ENCODE measurements around the gene RASSF3.

RASSF3 gene

GRCh38 chr12:64674367-64674922, 64.2 kb downstream of the RASSF3 start:
- DNase-seq = peak; percentile 31 to 69
- Histone ChIP-seq H3K27me3 (ENCODE audit: insufficient read depth, low read length) (no peaks in the 10 kb centered on the region), H3K36me3 (ENCODE audit: control insufficient read depth in 1 of 2, insufficient read depth in 2 of 2, low read length in 2 of 2) (no peaks in the 10 kb centered on the region), H3K23ac (ENCODE audit: low read length) (peak overlapping the region; percentile 23), H4K12ac (ENCODE audit: low read depth, low read length) (no peak overlapping the region), H2BK120ac (ENCODE audit: insufficient read depth, low read length, poor library complexity) (no peak overlapping the region), H2BK5ac (ENCODE audit: low read depth, low read length, poor library complexity) (no peak overlapping the region), H3K9me3 (ENCODE audit: insufficient read depth, low read depth, low read length) (no peaks in the 10 kb centered on the region), H4K91ac (ENCODE audit: low read depth, low read length) (no peak overlapping the region), H3K4me3 (ENCODE audit: low read depth, low read length) (no peak overlapping the region), H3K4me1 (ENCODE audit: control insufficient read depth in 1 of 2, insufficient read depth in 2 of 2, low read length in 2 of 2) (peaks cover 18 to 21% of the 10 kb centered on the region in 2 experiments), H2AK5ac (ENCODE audit: low read length) (no peak overlapping the region), H3K9ac (ENCODE audit: low read length) (no peak overlapping the region), H3K79me1 (ENCODE audit: low read length) (peaks cover 2% of the 10 kb centered on the region), H3K4me2 (ENCODE audit: low read length) (no peak overlapping the region), H3K18ac (ENCODE audit: low read length) (peak overlapping the region; percentile 56), H3K79me2 (ENCODE audit: control insufficient read depth, insufficient read depth, low read length, poor library complexity) (peaks cover 2% of the 10 kb centered on the region), H2BK12ac (ENCODE audit: low read length) (no peak overlapping the region), H2AFZ (ENCODE audit: insufficient read depth, low read length, poor library complexity) (no peak overlapping the region), H3K27ac (ENCODE audit: low read depth, low read length) (no peak overlapping the region), H3K14ac (ENCODE audit: low read length) (no peak overlapping the region), H3K4ac (ENCODE audit: low read depth, low read length) (no peak overlapping the region), H4K8ac (ENCODE audit: low read depth, low read length) (no peak overlapping the region)
- WGBS (ENCODE audit: extremely low coverage, insufficient coverage, insufficient read length) = no CpG with 5 or more reads among the region's 10 CpGs

- Histone ChIP-seq H3K79me2 (ENCODE audit: control insufficient read depth, insufficient read depth, low read length, poor library complexity) (peaks cover 2% of the 10 kb centered on the region), H4K8ac (ENCODE audit: low read depth, low read length) (no peak overlapping the region), H3K9ac (ENCODE audit: low read length) (no peak overlapping the region), H3K4me3 (ENCODE audit: low read depth, low read length) (no peak overlapping the region), H3K18ac (ENCODE audit: low read length) (no peak overlapping the region), H3K4ac (ENCODE audit: low read depth, low read length) (peak overlapping the region; percentile 33), H3K23ac (ENCODE audit: low read length) (no peak overlapping the region), H2BK12ac (ENCODE audit: low read length) (no peak overlapping the region), H3K79me1 (ENCODE audit: low read length) (peaks cover 2% of the 10 kb centered on the region), H3K9me3 (ENCODE audit: insufficient read depth, low read depth, low read length) (no peaks in the 10 kb centered on the region), H3K36me3 (ENCODE audit: control insufficient read depth in 1 of 2, insufficient read depth in 2 of 2, low read length in 2 of 2) (no peaks in the 10 kb centered on the region), H4K91ac (ENCODE audit: low read depth, low read length) (no peak overlapping the region), H3K27me3 (ENCODE audit: insufficient read depth, low read length) (no peaks in the 10 kb centered on the region), H3K14ac (ENCODE audit: low read length) (no peak overlapping the region), H2AFZ (ENCODE audit: insufficient read depth, low read length, poor library complexity) (no peak overlapping the region), H4K12ac (ENCODE audit: low read depth, low read length) (no peak overlapping the region), H2BK120ac (ENCODE audit: insufficient read depth, low read length, poor library complexity) (no peak overlapping the region), H3K4me2 (ENCODE audit: low read length) (no peak overlapping the region), H3K4me1 (ENCODE audit: control insufficient read depth in 1 of 2, insufficient read depth in 2 of 2, low read length in 2 of 2) (peaks cover 14 to 17% of the 10 kb centered on the region in 2 experiments), H2AK5ac (ENCODE audit: low read length) (no peak overlapping the region), H3K27ac (ENCODE audit: low read depth, low read length) (no peak overlapping the region), H2BK5ac (ENCODE audit: low read depth, low read length, poor library complexity) (no peak overlapping the region)
- DNase-seq = no peak
- no CpG with 5 or more reads among the region's 3 CpGs for WGBS (ENCODE audit: extremely low coverage, insufficient coverage, insufficient read length)
Measured at GRCh38 chr12:64675795-64676194, 65.5 kb downstream of the RASSF3 start.

- DNase-seq = no peak
- Histone ChIP-seq H2BK12ac (ENCODE audit: low read length) (no peak overlapping the region), H2BK5ac (ENCODE audit: low read depth, low read length, poor library complexity) (no peak overlapping the region), H3K4me3 (ENCODE audit: low read depth, low read length) (no peak overlapping the region), H2AK5ac (ENCODE audit: low read length) (peak overlapping the region; percentile 35), H4K8ac (ENCODE audit: low read depth, low read length) (no peak overlapping the region), H3K79me1 (ENCODE audit: low read length) (no peaks in the 10 kb centered on the region), H3K4me1 (ENCODE audit: control insufficient read depth in 1 of 2, insufficient read depth in 2 of 2, low read length in 2 of 2) (peaks cover 3 to 15% of the 10 kb centered on the region in 2 experiments), H3K23ac (ENCODE audit: low read length) (no peak overlapping the region), H4K12ac (ENCODE audit: low read depth, low read length) (no peak overlapping the region), H3K9me3 (ENCODE audit: insufficient read depth, low read depth, low read length) (no peaks in the 10 kb centered on the region), H3K27ac (ENCODE audit: low read depth, low read length) (no peak overlapping the region), H2AFZ (ENCODE audit: insufficient read depth, low read length, poor library complexity) (no peak overlapping the region), H4K91ac (ENCODE audit: low read depth, low read length) (no peak overlapping the region), H3K79me2 (ENCODE audit: control insufficient read depth, insufficient read depth, low read length, poor library complexity) (peaks cover 2% of the 10 kb centered on the region), H2BK120ac (ENCODE audit: insufficient read depth, low read length, poor library complexity) (no peak overlapping the region), H3K27me3 (ENCODE audit: insufficient read depth, low read length) (no peaks in the 10 kb centered on the region), H3K36me3 (ENCODE audit: control insufficient read depth in 1 of 2, insufficient read depth in 2 of 2, low read length in 2 of 2) (no peaks in the 10 kb centered on the region), H3K18ac (ENCODE audit: low read length) (no peak overlapping the region), H3K4me2 (ENCODE audit: low read length) (no peak overlapping the region), H3K14ac (ENCODE audit: low read length) (no peak overlapping the region), H3K4ac (ENCODE audit: low read depth, low read length) (no peak overlapping the region), H3K9ac (ENCODE audit: low read length) (no peak overlapping the region)
- no CpG with 5 or more reads among the region's 2 CpGs for WGBS (ENCODE audit: extremely low coverage, insufficient coverage, insufficient read length)
Measured at GRCh38 chr12:64678248-64678647, 68.0 kb downstream of the RASSF3 start.

GRCh38 chr12:64678835-64679234, 68.5 kb downstream of the RASSF3 start:
- Histone ChIP-seq H4K12ac (ENCODE audit: low read depth, low read length) (no peak overlapping the region), H2BK5ac (ENCODE audit: low read depth, low read length, poor library complexity) (no peak overlapping the region), H3K14ac (ENCODE audit: low read length) (no peak overlapping the region), H3K27ac (ENCODE audit: low read depth, low read length) (no peak overlapping the region), H3K18ac (ENCODE audit: low read length) (no peak overlapping the region), H4K91ac (ENCODE audit: low read depth, low read length) (no peak overlapping the region), H3K4me3 (ENCODE audit: low read depth, low read length) (no peak overlapping the region), H3K79me2 (ENCODE audit: control insufficient read depth, insufficient read depth, low read length, poor library complexity) (peaks cover 2% of the 10 kb centered on the region), H3K27me3 (ENCODE audit: insufficient read depth, low read length) (no peaks in the 10 kb centered on the region), H3K4me2 (ENCODE audit: low read length) (no peak overlapping the region), H3K9ac (ENCODE audit: low read length) (no peak overlapping the region), H4K8ac (ENCODE audit: low read depth, low read length) (no peak overlapping the region), H3K4ac (ENCODE audit: low read depth, low read length) (no peak overlapping the region), H2BK12ac (ENCODE audit: low read length) (no peak overlapping the region), H2AK5ac (ENCODE audit: low read length) (no peak overlapping the region), H3K4me1 (ENCODE audit: control insufficient read depth in 1 of 2, insufficient read depth in 2 of 2, low read length in 2 of 2) (peaks cover 3 to 15% of the 10 kb centered on the region in 2 experiments), H3K9me3 (ENCODE audit: insufficient read depth, low read depth, low read length) (no peaks in the 10 kb centered on the region), H3K79me1 (ENCODE audit: low read length) (no peaks in the 10 kb centered on the region), H2BK120ac (ENCODE audit: insufficient read depth, low read length, poor library complexity) (no peak overlapping the region), H3K36me3 (ENCODE audit: control insufficient read depth in 1 of 2, insufficient read depth in 2 of 2, low read length in 2 of 2) (no peaks in the 10 kb centered on the region), H2AFZ (ENCODE audit: insufficient read depth, low read length, poor library complexity) (no peak overlapping the region), H3K23ac (ENCODE audit: low read length) (no peak overlapping the region)
- WGBS (ENCODE audit: extremely low coverage, insufficient coverage, insufficient read length) = no CpG with 5 or more reads among the region's 5 CpGs
- DNase-seq = no peak
